GM12873 (cell line): ENCODE results near the gene OR5A1.

Experiments used
- TF ChIP-seq, protein P1 (sequence below): IDR thresholded peaks from 2 replicates; pipeline ENCODE4 v1.5.1; 2012; ENCODE audit warnings: low read depth, mild to moderate bottlenecking, moderate library complexity, low read length, control low read depth; ENCODE audit not compliant: insufficient read depth; ENCODE audit errors: missing control alignments

The OR5A1 gene

DNA sequence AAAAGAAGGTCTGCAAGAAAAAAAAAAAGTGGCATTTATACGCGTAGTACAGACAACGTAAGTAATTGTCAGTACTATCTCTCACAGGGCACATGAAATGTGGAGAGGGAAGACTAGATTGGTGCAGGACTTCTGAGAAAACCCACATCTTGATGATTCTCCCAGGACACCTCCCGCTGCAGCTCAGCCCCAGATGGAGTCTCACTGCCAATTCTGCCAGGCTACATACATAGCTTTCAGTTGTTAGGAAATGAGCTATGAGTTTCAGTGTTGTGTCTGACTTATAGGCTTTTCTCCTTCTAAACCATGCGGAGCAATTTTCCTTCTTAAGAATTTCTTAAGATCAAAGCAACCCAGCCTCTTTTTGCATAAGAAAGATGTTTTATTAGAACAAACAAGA lies 19.7 kb upstream of the OR5A1 start:
- TF ChIP-seq, protein P1, sequence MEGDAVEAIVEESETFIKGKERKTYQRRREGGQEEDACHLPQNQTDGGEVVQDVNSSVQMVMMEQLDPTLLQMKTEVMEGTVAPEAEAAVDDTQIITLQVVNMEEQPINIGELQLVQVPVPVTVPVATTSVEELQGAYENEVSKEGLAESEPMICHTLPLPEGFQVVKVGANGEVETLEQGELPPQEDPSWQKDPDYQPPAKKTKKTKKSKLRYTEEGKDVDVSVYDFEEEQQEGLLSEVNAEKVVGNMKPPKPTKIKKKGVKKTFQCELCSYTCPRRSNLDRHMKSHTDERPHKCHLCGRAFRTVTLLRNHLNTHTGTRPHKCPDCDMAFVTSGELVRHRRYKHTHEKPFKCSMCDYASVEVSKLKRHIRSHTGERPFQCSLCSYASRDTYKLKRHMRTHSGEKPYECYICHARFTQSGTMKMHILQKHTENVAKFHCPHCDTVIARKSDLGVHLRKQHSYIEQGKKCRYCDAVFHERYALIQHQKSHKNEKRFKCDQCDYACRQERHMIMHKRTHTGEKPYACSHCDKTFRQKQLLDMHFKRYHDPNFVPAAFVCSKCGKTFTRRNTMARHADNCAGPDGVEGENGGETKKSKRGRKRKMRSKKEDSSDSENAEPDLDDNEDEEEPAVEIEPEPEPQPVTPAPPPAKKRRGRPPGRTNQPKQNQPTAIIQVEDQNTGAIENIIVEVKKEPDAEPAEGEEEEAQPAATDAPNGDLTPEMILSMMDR: no peak

DNA sequence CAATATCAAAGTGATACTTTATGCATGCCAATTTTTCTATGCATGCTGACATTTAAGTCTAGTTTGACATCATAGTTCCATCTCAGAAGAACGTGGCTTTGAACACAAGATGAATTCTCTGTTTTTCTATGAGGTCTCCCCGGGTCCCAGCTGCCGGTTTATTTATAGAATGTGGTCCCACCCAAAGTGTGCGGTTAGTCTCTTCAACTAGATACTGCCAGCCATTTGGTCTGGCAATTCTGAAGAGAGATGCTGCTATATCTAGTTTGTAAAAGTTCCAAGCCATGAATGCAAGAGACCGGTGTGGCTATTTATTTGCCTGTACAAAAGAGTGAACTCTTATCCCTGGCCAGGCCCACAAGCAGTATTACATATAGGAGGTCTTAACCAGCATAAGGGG lies 19.2 kb upstream of the OR5A1 start:
- TF ChIP-seq, protein P1: no peak

DNA sequence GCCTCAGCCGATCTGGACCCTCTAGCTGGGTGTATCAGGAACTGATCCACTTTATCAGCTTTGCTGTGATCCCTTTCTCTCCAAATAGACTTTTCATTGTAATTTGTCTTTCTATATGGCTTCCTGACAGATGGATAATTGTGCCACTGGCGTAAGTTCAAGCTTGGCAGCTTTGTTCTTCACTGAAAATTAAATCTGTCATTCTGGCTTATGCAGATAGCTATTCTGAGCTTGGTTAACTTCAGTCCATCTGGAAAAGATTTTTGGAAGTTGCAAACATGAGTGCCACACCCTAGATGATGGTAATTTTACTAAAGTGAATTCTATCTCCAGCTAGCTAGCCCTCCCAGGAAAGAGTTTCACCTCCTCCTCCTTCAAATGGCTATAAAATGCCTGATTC lies 18.1 kb upstream of the OR5A1 start:
- TF ChIP-seq, protein P1: no peak

DNA sequence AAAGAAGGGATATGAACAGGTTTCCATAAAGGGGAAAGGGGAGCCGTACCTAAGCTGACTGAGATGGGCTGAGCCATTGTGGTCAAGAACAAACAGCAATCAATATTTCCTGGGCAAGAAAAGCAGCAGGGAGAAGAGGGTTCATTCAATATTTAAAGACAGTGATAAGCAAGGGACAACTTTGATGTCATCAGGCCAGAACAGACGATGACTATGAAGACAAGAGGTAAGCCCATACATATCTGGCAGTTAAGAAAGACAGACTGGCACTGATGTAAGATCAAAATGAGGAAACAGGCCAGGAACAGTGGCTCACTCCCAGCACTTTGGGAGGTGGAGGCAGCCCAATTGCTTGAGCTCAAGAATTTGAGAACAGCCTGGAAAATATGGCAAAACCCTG lies 12.4 kb upstream of the OR5A1 start:
- TF ChIP-seq, protein P1: no peak

DNA sequence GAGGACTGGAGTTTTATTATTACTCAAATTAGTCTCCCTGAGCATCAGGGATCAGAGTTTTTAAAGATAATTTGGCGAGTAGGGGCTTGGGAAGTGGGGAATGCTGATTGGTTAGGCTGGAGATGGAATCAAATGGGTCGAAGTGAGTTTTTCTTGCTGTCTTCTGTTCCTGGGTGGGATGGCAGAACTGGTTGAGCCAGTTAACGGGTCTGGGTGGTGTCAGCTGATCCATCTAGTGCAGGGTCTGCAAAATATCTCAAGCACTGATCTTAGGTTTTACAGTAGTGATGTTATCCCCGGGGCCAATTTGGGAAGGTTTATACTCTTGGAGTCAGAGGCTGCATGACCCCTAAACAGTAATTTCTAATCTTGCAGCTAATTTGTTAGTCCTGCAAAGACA lies 11.1 kb upstream of the OR5A1 start:
- TF ChIP-seq, protein P1: no peak

DNA sequence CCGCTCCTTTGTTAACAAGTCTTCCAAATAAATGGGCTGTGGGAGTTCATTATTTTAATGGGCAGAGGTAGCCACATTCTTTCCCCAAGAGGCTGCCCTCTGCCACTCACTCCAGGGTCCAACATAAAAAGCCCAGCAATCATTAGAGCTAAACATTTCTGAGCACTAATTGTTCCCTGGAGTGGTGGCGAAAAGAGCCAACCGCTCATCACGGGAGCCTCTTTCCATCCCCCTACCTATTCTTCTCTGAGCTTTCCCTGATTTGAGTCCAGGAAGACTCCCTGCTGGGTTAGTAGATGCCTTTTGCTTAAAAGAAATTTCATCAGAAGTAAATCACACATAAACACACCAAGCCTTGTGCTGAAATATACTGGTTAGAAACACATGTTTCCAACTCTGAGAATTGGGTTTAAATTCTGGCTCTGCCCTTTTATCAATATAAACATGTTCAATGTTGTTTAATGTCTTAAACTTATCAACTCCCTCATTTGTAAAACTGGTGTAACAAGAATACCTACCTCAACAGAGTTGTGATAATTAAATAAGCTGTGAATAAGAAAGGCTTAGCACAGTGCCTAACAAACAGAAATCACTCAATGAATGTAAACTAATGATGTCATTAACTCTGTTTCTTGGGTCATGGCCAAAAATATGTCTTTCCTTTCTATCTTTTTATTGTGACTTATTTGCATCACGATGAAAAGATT lies 9.8 kb upstream of the OR5A1 start, which contains the start of gene OR5A2:
OR5A2 (minus strand) TSS at position 53 of the 707 bp plus-strand sequence. CDS start 3,460 bp downstream, outside the sequence.
- TF ChIP-seq, protein P1: no peak

DNA sequence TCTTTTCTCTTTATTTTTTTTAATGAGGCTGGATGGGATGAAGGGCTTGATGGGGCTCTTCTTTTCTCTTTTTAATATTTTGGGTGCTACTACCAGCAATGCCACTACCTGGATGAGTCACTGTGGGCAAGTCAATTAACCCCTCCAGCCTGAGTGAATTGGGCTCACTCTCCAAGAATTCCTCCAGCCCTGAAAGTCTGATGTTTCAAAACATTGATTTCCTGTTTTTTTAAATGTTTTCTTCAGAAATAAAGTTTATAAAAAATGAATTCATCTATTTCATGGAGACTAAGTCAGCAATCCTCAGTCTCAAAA lies 9.2 kb upstream of the OR5A1 start:
- TF ChIP-seq, protein P1: no peak
